Measurements from ENCODE around the gene EFCAB6. TPM values are rescaled to one million over a fixed set of nuclear protein-coding genes. Genes with fewer than 3 reads are reported as not detected.

EFCAB6 gene
- total and polyA plus RNA-seq, 2 donors (not counting 1 experiment from before 2014, with no cell fraction given) = 0.07 to 0.10 TPM

DNA sequence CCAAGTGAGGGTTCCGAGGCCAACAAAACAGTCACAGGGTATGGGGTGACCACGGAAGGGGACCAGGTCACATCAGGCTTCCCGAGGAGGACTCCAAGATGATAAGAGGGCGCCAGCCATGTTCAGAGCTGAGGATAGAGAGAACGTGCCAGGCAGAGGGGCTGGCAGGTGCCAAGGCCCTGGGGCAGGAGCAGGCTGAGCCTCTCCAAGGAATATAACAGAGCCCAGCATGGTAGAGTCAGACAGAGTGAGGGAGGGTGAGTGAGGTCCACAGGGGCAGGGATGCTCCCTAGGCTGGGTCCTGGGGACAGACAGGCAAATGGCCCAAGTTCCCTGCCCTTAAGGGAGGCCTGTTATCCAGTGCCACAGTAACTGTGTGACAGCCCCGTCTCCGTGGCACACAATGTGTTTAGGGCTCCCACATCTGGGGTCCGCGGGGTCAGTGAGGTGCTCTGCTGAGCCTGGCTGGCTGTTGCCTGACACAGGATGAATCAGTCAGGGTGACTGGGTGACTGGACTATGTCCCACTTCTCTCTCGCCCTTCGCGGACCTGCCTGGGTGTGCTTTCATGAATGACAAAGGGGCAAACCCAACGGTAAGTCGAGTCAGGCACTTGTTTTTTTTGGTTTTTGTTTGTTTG lies 295.0 kb downstream of the EFCAB6 start:
- no peaks in the 10 kb centered on the region for H3K4me1 ChIP-seq (ENCODE audit: control insufficient read depth in 2 of 2, insufficient read depth in 2 of 2, low read length in 2 of 2)
- no peaks in the 10 kb centered on the region for H3K9me3 ChIP-seq (ENCODE audit: control extremely low read depth in 1 of 3, control insufficient read depth in 2 of 3, insufficient read depth in 1 of 3, low read length in 2 of 3)
- H3K9ac ChIP-seq (ENCODE audit: low read length) = no peak overlapping the region
- H4K20me1 ChIP-seq (ENCODE audit: control insufficient read depth, insufficient read depth, low read length, poor library complexity, severe bottlenecking) = no peaks in the 10 kb centered on the region
- no peak overlapping the region for H3K4me3 ChIP-seq (ENCODE audit: control extremely low read depth in 1 of 5, extremely low read depth in 1 of 5, insufficient read depth in 1 of 5, low read depth in 2 of 5, low read length in 4 of 5)
- POLR2A ChIA-PET = no interaction called here
- no peak overlapping the region for H3K4me2 ChIP-seq (replicated peaks; ENCODE audit: low read depth, low read length, poor library complexity, severe bottlenecking)
- ATAC-seq (ENCODE audit: low read depth) (no peak), DNase-seq (no peak)
- no peaks in the 10 kb centered on the region for H3K36me3 ChIP-seq (replicated peaks in 1 of 2; ENCODE audit: control extremely low read depth in 1 of 2, control insufficient read depth in 1 of 2, extremely low read depth in 1 of 2, insufficient read depth in 2 of 2, low read length in 1 of 2)
- intact Hi-C loops (cut with micrococcal nuclease) = no loop called here
- no peaks in the 10 kb centered on the region for H3K27me3 ChIP-seq (replicated peaks in 1 of 4; ENCODE audit: control extremely low read depth in 1 of 4, control insufficient read depth in 3 of 4, insufficient read depth in 4 of 4, low read length in 3 of 4)
- Mint-ChIP-seq H3K9me3 (ENCODE audit: insufficient read depth) (no peaks in the 10 kb centered on the region), H3K27me3 (no peaks in the 10 kb centered on the region), H3K4me1 (no peaks in the 10 kb centered on the region), H3K4me3 (no peak overlapping the region), H3K27ac (no peak overlapping the region)
- no peaks in the 10 kb centered on the region for H3K79me2 ChIP-seq (ENCODE audit: control insufficient read depth, insufficient read depth, low read length)
- 87% methylated on average over 14 of the region's 14 CpGs for WGBS (ENCODE audit: insufficient coverage)
- CTCF ChIA-PET = no interaction called here
- no peak for TF ChIP-seq EZH2 (IDR thresholded peaks at IDR 0.05; ENCODE audit: borderline replicate concordance, insufficient read depth, low read depth, low read length, poor library complexity, severe bottlenecking)
- no peak for TF ChIP-seq CTCF (IDR thresholded peaks at IDR 0.05)
- no peak overlapping the region for H2AFZ ChIP-seq (ENCODE audit: insufficient read depth, low read depth, low read length, poor library complexity, severe bottlenecking)
- no peak overlapping the region for H3K27ac ChIP-seq (ENCODE audit: low read length in 2 of 2)

GRCh38 chr22:43516386-43516785 lies 295.7 kb downstream of the EFCAB6 start:
- CTCF ChIA-PET = no interaction called here
- no peak overlapping the region for H3K27ac ChIP-seq (ENCODE audit: low read length in 2 of 2)
- DNase-seq (no peak), ATAC-seq (ENCODE audit: low read depth) (no peak)
- no peak overlapping the region for H2AFZ ChIP-seq (ENCODE audit: insufficient read depth, low read depth, low read length, poor library complexity, severe bottlenecking)
- no peaks in the 10 kb centered on the region for H3K36me3 ChIP-seq (replicated peaks in 1 of 2; ENCODE audit: control extremely low read depth in 1 of 2, control insufficient read depth in 1 of 2, extremely low read depth in 1 of 2, insufficient read depth in 2 of 2, low read length in 1 of 2)
- H3K27me3 Mint-ChIP-seq = no peaks in the 10 kb centered on the region
- no peak overlapping the region for H3K4me3 ChIP-seq (ENCODE audit: control extremely low read depth in 1 of 5, extremely low read depth in 1 of 5, insufficient read depth in 1 of 5, low read depth in 2 of 5, low read length in 4 of 5)
- intact Hi-C loops (cut with micrococcal nuclease) = no loop called here
- no peaks in the 10 kb centered on the region for H3K4me1 Mint-ChIP-seq
- no peak overlapping the region for H3K27ac Mint-ChIP-seq
- no peaks in the 10 kb centered on the region for H3K9me3 Mint-ChIP-seq (ENCODE audit: insufficient read depth)
- no peak overlapping the region for H3K4me2 ChIP-seq (replicated peaks; ENCODE audit: low read depth, low read length, poor library complexity, severe bottlenecking)
- H3K4me3 Mint-ChIP-seq = no peak overlapping the region
- no peak overlapping the region for H3K9ac ChIP-seq (ENCODE audit: low read length)
- no peaks in the 10 kb centered on the region for H3K9me3 ChIP-seq (ENCODE audit: control extremely low read depth in 1 of 3, control insufficient read depth in 2 of 3, insufficient read depth in 1 of 3, low read length in 2 of 3)
- 86% methylated on average over 11 of the region's 14 CpGs for WGBS (ENCODE audit: insufficient coverage)
- H3K4me1 ChIP-seq (ENCODE audit: control insufficient read depth in 2 of 2, insufficient read depth in 2 of 2, low read length in 2 of 2) = no peaks in the 10 kb centered on the region
- H3K27me3 ChIP-seq (replicated peaks in 1 of 4; ENCODE audit: control extremely low read depth in 1 of 4, control insufficient read depth in 3 of 4, insufficient read depth in 4 of 4, low read length in 3 of 4) = no peaks in the 10 kb centered on the region
- POLR2A ChIA-PET = no interaction called here
- H3K79me2 ChIP-seq (ENCODE audit: control insufficient read depth, insufficient read depth, low read length) = no peaks in the 10 kb centered on the region
- no peaks in the 10 kb centered on the region for H4K20me1 ChIP-seq (ENCODE audit: control insufficient read depth, insufficient read depth, low read length, poor library complexity, severe bottlenecking)
- no peak for TF ChIP-seq CTCF (IDR thresholded peaks at IDR 0.05)
- TF ChIP-seq EZH2 (IDR thresholded peaks at IDR 0.05; ENCODE audit: borderline replicate concordance, insufficient read depth, low read depth, low read length, poor library complexity, severe bottlenecking) = no peak
